Smooth muscle cell (in vitro differentiated cells): ENCODE data around the gene WNT11. TPM values are rescaled to one million over a fixed set of nuclear protein-coding genes. Genes with fewer than 3 reads are reported as not detected.

Source experiments
- DNase-seq: peaks from one replicate; lab custom pipeline; 2025; ENCODE audit not compliant: unreplicated experiment; lab: John Stamatoyannopoulos, UW
- H2AFZ ChIP-seq: fragments of 200-600 bp; sonication (generic); 2 replicates; pipeline ENCODE4 v1.6.0; 2016; ENCODE audit warnings: antibody characterized with exemption, low read depth, mild to moderate bottlenecking
- H3F3A ChIP-seq: fragments of 200-600 bp; sonication (generic); 2 replicates; pipeline ENCODE4 v1.6.0; 2017; ENCODE audit warnings: antibody characterized with exemption, low read depth
- H3K27ac ChIP-seq: fragments of 200-600 bp; sonication (generic); 2 replicates; pipeline ENCODE4 v1.5.1; 2016; ENCODE audit warnings: low read depth, mild to moderate bottlenecking
- H3K27me3 ChIP-seq: fragments of 200-600 bp; sonication (generic); 2 replicates; pipeline ENCODE4 v1.6.1; 2016; ENCODE audit warnings: low read depth, mild to moderate bottlenecking
- H3K36me3 ChIP-seq: fragments of 200-600 bp; sonication (generic); 2 replicates; pipeline ENCODE4 v1.5.1; 2016; ENCODE audit warnings: low read depth
- H3K4me1 ChIP-seq: fragments of 200-600 bp; sonication (generic); 2 replicates; pipeline ENCODE4 v1.5.1; 2016; ENCODE audit warnings: low read depth
- H3K4me2 ChIP-seq: fragments of 200-600 bp; sonication (generic); 2 replicates; pipeline ENCODE4 v1.6.0; 2016; ENCODE audit warnings: mild to moderate bottlenecking
- H3K4me3 ChIP-seq: fragments of 200-600 bp; sonication (generic); 2 replicates; pipeline ENCODE4 v1.5.1; 2016; ENCODE audit warnings: mild to moderate bottlenecking
- H3K79me2 ChIP-seq: fragments of 200-600 bp; sonication (generic); 2 replicates; pipeline ENCODE4 v1.6.0; 2016; ENCODE audit warnings: low read depth, mild to moderate bottlenecking
- H3K9ac ChIP-seq: fragments of 200-600 bp; sonication (generic); 2 replicates; pipeline ENCODE4 v1.6.0; 2016; ENCODE audit warnings: low read depth
- H3K9me3 ChIP-seq: fragments of 200-600 bp; sonication (generic); replicated peaks from 2 replicates; pipeline ENCODE4 v1.5.1; 2016; ENCODE audit warnings: low read depth
- H4K20me1 ChIP-seq: fragments of 200-600 bp; sonication (generic); 2 replicates; pipeline ENCODE4 v1.6.0; 2016; ENCODE audit warnings: low read depth
- CTCF ChIP-seq: fragments of 200-600 bp; sonication (generic); IDR thresholded peaks from 2 replicates; pipeline ENCODE4 v1.5.1; 2017; ENCODE audit warnings: borderline replicate concordance, mild to moderate bottlenecking, antibody characterized with exemption; ENCODE audit not compliant: insufficient read depth, poor library complexity, severe bottlenecking
- WGBS: methylation state at CpG from one replicate; pipeline ENCODE4 v1.1.7; 2016; ENCODE audit warnings: low lambda C conversion rate; 5-methylcytosine and 5-hydroxymethylcytosine counted together
- polyA plus RNA-seq: library from polyadenylated mRNA; unstranded; fragments of >200 nt; fragmentation: Nextera tagmentation; extraction: Ambion mirVana; gene quantifications from 2 replicates; pipeline ENCODE4 v1.2.1, GENCODE V29; 2016
- total RNA-seq: library from RNA; depleted of rRNA; stranded (reverse); fragments of >200 nt; gene quantifications from 2 replicates; pipeline ENCODE4 v1.2.3, GENCODE V29; 2014

WNT11 gene
- total and polyA plus RNA-seq, 2 experiments from 2014 or later: 12.1 to 13.5 TPM

GRCh38 chr11:76241243-76242000 lies 35.1 kb upstream of the WNT11 start:
- WGBS: 89% methylated on average over 17 of the region's 17 CpGs
- Histone ChIP-seq H4K20me1 (no peaks in the 10 kb centered on the region), H3K9me3 (no peaks in the 10 kb centered on the region), H3F3A (peaks cover 7% of the 10 kb centered on the region), H3K79me2 (no peaks in the 10 kb centered on the region), H3K36me3 (no peaks in the 10 kb centered on the region), H3K27ac (no peak overlapping the region), H2AFZ (no peak overlapping the region), H3K9ac (no peak overlapping the region), H3K27me3 (peaks cover 13% of the 10 kb centered on the region), H3K4me2 (no peak overlapping the region), H3K4me3 (no peak overlapping the region), H3K4me1 (peaks cover 2% of the 10 kb centered on the region)
- DNase-seq: no peak
- TF ChIP-seq CTCF: no peak

- no peak for TF ChIP-seq CTCF
- no peak for DNase-seq
- Histone ChIP-seq H3K36me3 (no peaks in the 10 kb centered on the region), H3F3A (peaks cover 8% of the 10 kb centered on the region), H4K20me1 (no peaks in the 10 kb centered on the region), H2AFZ (no peak overlapping the region), H3K9ac (no peak overlapping the region), H3K79me2 (no peaks in the 10 kb centered on the region), H3K4me1 (peaks cover 2% of the 10 kb centered on the region), H3K9me3 (no peaks in the 10 kb centered on the region), H3K4me3 (no peak overlapping the region), H3K27me3 (peaks cover 13% of the 10 kb centered on the region), H3K27ac (no peak overlapping the region), H3K4me2 (no peak overlapping the region)
- WGBS: 89% methylated on average over 7 of the region's 7 CpGs
Observed at GRCh38 chr11:76240666-76241065, 34.4 kb upstream of the WNT11 start.

- Histone ChIP-seq H3K27me3 (peaks cover 13% of the 10 kb centered on the region), H3K4me2 (no peak overlapping the region), H3F3A (peaks cover 8% of the 10 kb centered on the region), H3K27ac (no peak overlapping the region), H2AFZ (no peak overlapping the region), H3K36me3 (no peaks in the 10 kb centered on the region), H3K4me3 (no peak overlapping the region), H3K4me1 (peaks cover 2% of the 10 kb centered on the region), H3K79me2 (no peaks in the 10 kb centered on the region), H3K9ac (no peak overlapping the region), H3K9me3 (no peaks in the 10 kb centered on the region), H4K20me1 (no peaks in the 10 kb centered on the region)
- DNase-seq: no peak
- WGBS: 94% methylated on average over 7 of the region's 7 CpGs
- no peak for TF ChIP-seq CTCF
Observed at GRCh38 chr11:76240161-76240540, 33.8 kb upstream of the WNT11 start.
